ENCODE measurements around the gene KLHL22. TPM values are rescaled to one million over a fixed set of nuclear protein-coding genes. Genes with fewer than 3 reads are reported as not detected.

The KLHL22 gene
- total and polyA plus RNA-seq, 2 of the 8 experiments (the other 6 are each of a cell fraction or from before 2014, with no cell fraction given) = 9.4 to 16.2 TPM

DNA sequence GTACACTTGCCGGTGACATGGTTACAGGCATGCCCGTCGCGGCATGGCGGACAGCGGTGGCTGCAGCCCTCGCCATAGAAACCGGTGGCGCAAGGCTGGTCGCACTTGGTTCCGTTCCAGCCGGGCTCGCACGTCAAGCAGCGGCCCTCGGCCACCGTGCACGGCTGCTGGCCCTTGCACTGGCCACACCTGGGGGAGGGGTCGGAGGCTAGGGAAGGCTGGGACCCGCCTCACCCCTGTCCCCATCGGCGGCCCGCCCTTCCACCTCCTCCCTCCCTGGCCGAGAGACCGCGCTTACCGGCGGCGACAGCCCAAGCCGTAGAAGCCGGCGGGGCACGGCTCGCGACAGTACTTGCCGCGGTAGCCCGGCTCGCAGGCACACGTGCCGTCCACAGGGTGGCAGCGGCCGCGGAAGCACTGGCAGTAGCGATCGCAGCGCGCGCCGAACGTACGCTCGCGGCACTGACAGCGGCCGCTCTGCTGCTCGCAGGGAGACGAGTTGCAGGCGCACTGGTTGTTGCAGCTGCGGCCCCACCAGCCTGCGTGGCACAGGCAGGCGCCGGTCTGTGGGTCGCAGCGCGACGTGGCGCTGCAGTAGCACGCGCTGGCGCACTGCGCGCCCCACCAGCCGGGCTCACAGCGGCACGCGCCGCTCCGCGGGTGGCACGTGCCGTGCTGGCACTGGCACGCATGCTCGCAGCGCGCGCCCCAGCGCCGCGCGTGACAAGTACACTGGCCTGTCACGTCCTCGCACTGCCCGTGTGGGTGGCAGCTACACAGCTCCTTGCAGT, 64.7 kb downstream of the KLHL22 start (continued):
- peak; percentile 52; the same call in 1 of the 2 replicates for TF ChIP-seq CREB1 (IDR thresholded peaks at IDR 0.05)
- no peak for TF ChIP-seq TAF1 (IDR thresholded peaks at IDR 0.05; ENCODE audit: low read depth, low read length)
- peak; percentile 48 for TF ChIP-seq GABPA (IDR thresholded peaks at IDR 0.05; ENCODE audit: borderline replicate concordance, insufficient read depth, low read length)
- TF ChIP-seq EZH2 (IDR thresholded peaks at IDR 0.05; ENCODE audit: low read depth, low read length, severe bottlenecking) = peak; percentile 51
- peak; percentile 88 for TF ChIP-seq MAX (IDR thresholded peaks at IDR 0.05)
- peak; percentile 22; the same call in 1 of the 2 replicates for TF ChIP-seq SUZ12 (IDR thresholded peaks at IDR 0.05; ENCODE audit: low read length)
- no peak for TF ChIP-seq EGR1 (IDR thresholded peaks at IDR 0.05; ENCODE audit: borderline replicate concordance, low read depth, low read length)
- no peak for TF ChIP-seq TBP (IDR thresholded peaks at IDR 0.05; ENCODE audit: low read depth, low read length)
- TF ChIP-seq TAF7 (optimal IDR thresholded peaks at IDR 0.05; ENCODE audit: borderline replicate concordance, low read depth, low read length) = no peak
- no peak for TF ChIP-seq MAFK (IDR thresholded peaks at IDR 0.05; ENCODE audit: low read depth, low read length)
- peak; percentile 47; the same call in 1 of the 2 replicates for TF ChIP-seq BACH1 (IDR thresholded peaks at IDR 0.05; ENCODE audit: low read length)
- TF ChIP-seq SIN3A (conservative IDR thresholded peaks at IDR 0.05 in 1 of 2, IDR thresholded peaks at IDR 0.05 in 1 of 2; ENCODE audit: low read depth in 1 of 2, low read length in 2 of 2) = peak in 1 of 2 experiments; percentile 58; a peak in 1 of 4 replicates

Measured in H1 (cell line).